Cardiac fibroblast (primary cell): ENCODE data around the gene PAK3.
A peak's percentile ranks its signal among the peaks of the same experiment; 100 is the strongest.

ENCODE experiments used
- DNase-seq, 2 donors: peaks; one replicate each; pipeline versions ENCODE4 v3.0.0 to v3.0.0-alpha.2; 2010; ENCODE audit warnings: low read depth in 2 of 2
- H3K4me3 ChIP-seq, 2 donors: replicated peaks in 1 of 2; 1 replicate in 1 of 2; 2 replicates in 1 of 2; pipeline ENCODE4 v1.5.1; 2011; ENCODE audit warnings: low read depth in 2 of 2, low read length in 2 of 2, mild to moderate bottlenecking in 2 of 2, moderate library complexity in 1 of 2
- CTCF ChIP-seq: IDR thresholded peaks from one replicate; pipeline ENCODE4 v1.5.1; 2011; ENCODE audit warnings: low read depth, mild to moderate bottlenecking, low read length, inconsistent platforms

The PAK3 gene

GRCh38 chrX:111159232-111159631, 63.2 kb downstream of the PAK3 start:
- no peak for TF ChIP-seq CTCF
- H3K4me3 ChIP-seq = no peak overlapping the region
- DNase-seq = no peak

GRCh38 chrX:111164728-111165127, 68.7 kb downstream of the PAK3 start:
- DNase-seq = peak; percentile 0 to 2
- no peak overlapping the region for H3K4me3 ChIP-seq
- TF ChIP-seq CTCF = no peak

DNA sequence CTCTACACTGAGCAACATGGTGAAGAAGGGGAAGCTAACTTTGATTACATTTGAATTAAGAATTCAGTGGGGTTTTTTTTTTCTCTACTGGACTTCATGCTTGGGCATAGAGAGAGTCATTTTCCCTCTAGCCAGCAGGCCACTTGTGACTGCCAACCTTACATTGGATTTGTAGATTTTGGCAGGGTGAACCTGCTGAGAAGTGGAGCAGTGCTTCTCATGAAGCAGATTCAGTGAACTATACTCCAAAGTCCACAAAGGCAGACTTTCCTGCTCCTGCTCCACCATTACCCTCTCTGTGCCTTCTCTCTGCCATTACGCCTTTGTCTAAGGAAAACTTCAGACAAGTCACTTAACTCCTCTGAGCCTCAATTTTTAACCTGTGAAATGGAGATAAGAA, 69.9 kb downstream of the PAK3 start:
- no peak for TF ChIP-seq CTCF
- DNase-seq = no peak
- no peak overlapping the region for H3K4me3 ChIP-seq

GRCh38 chrX:111167334-111167733, 71.3 kb downstream of the PAK3 start:
- no peak overlapping the region for H3K4me3 ChIP-seq
- no peak for DNase-seq
- TF ChIP-seq CTCF = no peak

- peak; percentile 1 for DNase-seq
- no peak for TF ChIP-seq CTCF
Observed at GRCh38 chrX:111168314-111168713, 72.3 kb downstream of the PAK3 start.

DNA sequence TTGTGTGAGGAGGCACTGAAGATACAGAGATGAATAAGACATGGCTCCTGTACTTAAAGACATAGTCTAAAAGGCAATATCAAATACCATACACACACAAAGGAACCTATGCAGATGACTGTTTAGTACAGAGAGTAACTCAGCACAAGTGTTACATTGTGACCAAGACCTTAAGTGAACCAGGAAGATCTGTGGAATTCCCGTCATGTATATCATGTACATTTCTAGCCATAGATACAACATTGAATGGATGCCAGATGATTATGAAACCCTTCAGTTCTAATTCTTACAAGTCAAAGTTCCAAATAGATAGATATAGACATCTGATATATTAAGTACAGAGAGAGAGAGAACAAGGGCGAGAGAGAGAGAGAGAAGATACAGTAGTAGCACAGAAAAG, 73.2 kb downstream of the PAK3 start:
- no peak for TF ChIP-seq CTCF
- no peak overlapping the region for H3K4me3 ChIP-seq
- DNase-seq = no peak

More at GRCh38 chrX:111168314-111168713, 72.3 kb downstream of the PAK3 start:
- H3K4me3 ChIP-seq = no peak overlapping the region

GRCh38 chrX:111170017-111170416, 74.0 kb downstream of the PAK3 start:
- TF ChIP-seq CTCF = no peak

More at GRCh38 chrX:111170017-111170416, 74.0 kb downstream of the PAK3 start:
- H3K4me3 ChIP-seq = no peak overlapping the region
- no peak for DNase-seq
